Measurements from ENCODE around the gene KIAA1586.
"Not testable (repeated sequence)": the region's sequence is repeated elsewhere in the genome, so short reads cannot be mapped to it uniquely, and the experiment has no call there.

Gene KIAA1586

DNA sequence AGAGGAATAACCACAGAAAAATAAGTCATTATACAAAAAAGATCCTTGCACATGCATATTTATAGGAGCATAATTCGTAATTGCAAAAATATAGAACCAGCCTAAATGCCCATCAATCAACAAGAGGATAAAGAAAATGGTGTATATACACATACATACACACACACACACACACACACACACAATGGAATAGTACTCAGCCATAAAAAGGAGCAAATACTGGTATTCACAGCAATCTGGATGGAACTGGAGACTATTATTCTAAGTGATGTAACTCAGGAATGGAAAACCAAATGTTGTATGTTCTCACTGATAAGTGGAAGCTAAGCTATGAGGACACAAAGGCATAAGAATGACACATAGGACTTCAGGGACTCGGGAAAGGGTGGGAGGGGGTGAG is 1.9 kb upstream of the KIAA1586 start:
- DNase-seq (ENCODE audit: low spot score): no peak

- not testable (repeated sequence) for DNase-seq (ENCODE audit: low spot score)
Measured at GRCh38 chr6:57047257-57047585, 728 bp downstream of the KIAA1586 start.

GRCh38 chr6:57047859-57048258 is 1.4 kb downstream of the KIAA1586 start:
- not testable (repeated sequence) for DNase-seq (ENCODE audit: low spot score)

- no peak for DNase-seq (ENCODE audit: low spot score)
Measured at GRCh38 chr6:57048577-57048976, 2.1 kb downstream of the KIAA1586 start.

GRCh38 chr6:57063847-57064246 is 17.4 kb downstream of the KIAA1586 start:
- DNase-seq (ENCODE audit: low spot score): no peak

GRCh38 chr6:57064809-57065208 is 18.3 kb downstream of the KIAA1586 start:
- no peak for DNase-seq (ENCODE audit: low spot score)

- no peak for DNase-seq (ENCODE audit: low spot score)
Measured at GRCh38 chr6:57068061-57068460, 21.6 kb downstream of the KIAA1586 start.

- no peak for DNase-seq (ENCODE audit: low spot score)
Measured at GRCh38 chr6:57069228-57069627, 22.7 kb downstream of the KIAA1586 start.

GRCh38 chr6:57069920-57070331 is 23.4 kb downstream of the KIAA1586 start:
- no peak for DNase-seq (ENCODE audit: low spot score)

- DNase-seq (ENCODE audit: low spot score): no peak
Measured at GRCh38 chr6:57072108-57072507, 25.6 kb downstream of the KIAA1586 start.

GRCh38 chr6:57074383-57074782 is 27.9 kb downstream of the KIAA1586 start:
- DNase-seq (ENCODE audit: low spot score): no peak

- DNase-seq (ENCODE audit: low spot score): no peak
Measured at GRCh38 chr6:57075092-57075491, 28.6 kb downstream of the KIAA1586 start.

- no peak for DNase-seq (ENCODE audit: low spot score)
Measured at GRCh38 chr6:57078531-57079207, 32.2 kb downstream of the KIAA1586 start.

DNA sequence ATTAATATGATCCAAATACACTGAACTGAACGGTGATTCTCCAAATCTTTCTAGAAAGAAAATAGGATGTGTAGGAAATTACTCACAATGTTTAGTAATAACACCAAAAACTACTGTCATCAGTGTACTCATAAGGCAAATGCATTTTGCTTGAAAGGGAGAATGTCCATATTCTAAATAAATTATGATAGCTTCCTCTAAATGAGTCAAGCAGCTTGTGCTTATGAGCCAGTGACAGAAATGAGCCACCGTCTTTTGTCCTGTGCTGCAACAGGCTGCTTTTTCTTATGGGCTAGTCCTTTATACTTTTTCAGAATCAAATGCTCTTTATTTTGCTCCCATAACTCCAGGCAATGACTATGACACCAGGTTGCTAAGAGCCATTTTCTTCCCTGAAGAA is 39.0 kb downstream of the KIAA1586 start:
- no peak for DNase-seq (ENCODE audit: low spot score)

GRCh38 chr6:57086843-57087242 is 40.4 kb downstream of the KIAA1586 start:
- no peak for DNase-seq (ENCODE audit: low spot score)

- DNase-seq (ENCODE audit: low spot score): no peak
Measured at GRCh38 chr6:57087916-57088315, 41.4 kb downstream of the KIAA1586 start.

GRCh38 chr6:57089265-57089664 is 42.8 kb downstream of the KIAA1586 start:
- DNase-seq (ENCODE audit: low spot score): peak; percentile 6

DNA sequence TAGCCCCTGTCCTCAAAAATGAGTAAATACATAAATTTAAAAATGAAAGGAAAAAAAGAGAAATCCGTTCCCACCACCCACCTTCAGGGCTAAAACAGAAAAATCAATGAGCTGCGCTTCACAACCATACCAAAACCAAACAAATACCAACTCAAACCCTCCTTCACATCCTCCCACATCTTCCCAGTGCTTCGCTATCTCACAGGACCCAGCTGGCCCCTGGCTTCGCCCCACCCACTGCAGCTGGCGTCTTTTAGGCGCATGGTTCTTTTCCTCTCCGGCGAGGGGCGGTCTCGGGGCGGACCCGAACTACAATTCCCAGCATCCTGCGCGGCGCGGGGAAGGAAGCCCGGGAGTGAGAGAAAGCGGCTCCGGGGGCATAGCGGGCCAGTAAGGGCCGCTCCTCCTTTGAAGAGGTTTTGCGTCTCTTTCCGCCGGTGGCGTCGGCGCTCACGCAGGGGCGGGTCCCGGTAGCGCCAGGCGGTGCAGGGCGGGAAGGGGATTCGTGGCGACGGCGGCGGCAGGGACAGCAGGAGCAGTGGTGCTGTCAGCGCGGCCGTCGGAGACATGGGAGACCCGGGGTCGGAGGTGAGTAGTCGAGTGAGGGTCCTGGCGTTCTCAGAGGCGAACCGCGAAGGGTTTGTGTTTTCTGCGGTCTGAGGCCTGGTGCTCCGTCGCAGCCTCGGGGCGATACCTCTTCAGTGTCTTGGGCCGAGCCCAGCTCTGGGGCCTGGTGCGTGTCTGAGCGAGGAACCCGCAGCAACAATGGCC is 43.4 kb downstream of the KIAA1586 start, which contains the start of gene ZNF451:
Gene ZNF451 (plus strand): TSS at position 502 of the 771 bp plus-strand sequence. CDS start 66 bp downstream, at position 568.
- DNase-seq (ENCODE audit: low spot score): peak; percentile 91

GRCh38 chr6:57090458-57091067 is 44.1 kb downstream of the KIAA1586 start:
- DNase-seq (ENCODE audit: low spot score): not testable (repeated sequence)

DNA sequence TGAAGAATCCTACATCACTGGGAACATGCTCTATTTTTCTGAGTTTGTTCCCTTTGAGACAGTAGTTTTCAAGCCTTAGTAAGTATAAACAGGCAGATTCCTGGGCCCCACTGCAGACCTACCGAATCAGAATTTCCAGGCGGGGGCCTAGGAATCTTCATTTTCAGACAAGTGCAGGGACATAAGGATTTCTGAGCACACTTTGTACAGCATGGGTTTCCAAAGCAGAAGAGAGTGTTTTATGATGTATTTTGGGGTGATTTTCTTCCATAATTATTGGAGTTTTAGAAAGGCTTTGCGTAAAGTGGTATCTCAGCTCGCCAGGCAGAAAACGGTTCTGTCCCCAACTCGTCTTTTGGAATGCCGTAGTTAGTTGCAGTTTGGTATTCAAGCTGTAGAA is 44.9 kb downstream of the KIAA1586 start:
- not testable (repeated sequence) for DNase-seq (ENCODE audit: low spot score)

DNA sequence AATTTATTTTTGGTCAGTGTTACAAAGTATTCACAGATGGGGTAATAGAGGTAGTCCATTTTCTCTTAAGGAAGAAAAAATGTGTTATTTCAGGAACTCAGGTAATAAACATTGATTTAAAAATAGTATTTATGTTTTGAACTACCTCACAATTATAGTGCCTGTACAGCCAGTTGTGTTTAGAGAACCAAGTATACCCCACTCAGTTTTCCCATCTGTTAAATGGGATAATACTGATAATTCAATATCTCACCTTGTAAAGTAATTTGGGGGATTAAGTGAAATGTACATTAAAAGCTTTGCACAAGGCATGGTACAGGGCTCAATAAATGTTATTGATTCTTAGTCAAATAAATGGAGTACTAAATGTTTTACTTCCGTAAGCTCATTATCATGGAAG is 48.2 kb downstream of the KIAA1586 start:
- DNase-seq (ENCODE audit: low spot score): no peak

DNA sequence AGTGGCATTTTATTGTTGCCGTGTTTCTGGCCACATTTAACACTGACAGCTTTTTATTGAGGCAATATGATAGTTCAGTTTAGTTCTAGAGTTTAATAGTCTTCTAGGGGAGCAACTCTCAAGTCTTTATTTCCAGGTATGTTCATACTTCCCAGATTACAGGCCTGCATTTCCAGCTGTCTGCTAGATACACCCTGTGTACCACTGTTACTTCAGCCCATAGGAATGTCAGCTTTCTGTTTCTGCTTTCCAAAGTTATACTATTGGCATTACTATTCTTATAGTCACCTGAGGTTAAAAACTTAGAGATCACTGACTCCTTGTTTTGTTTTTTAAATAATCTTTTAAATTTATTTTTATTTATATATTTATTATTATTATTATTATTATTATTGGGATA is 51.1 kb downstream of the KIAA1586 start:
- DNase-seq (ENCODE audit: low spot score): peak; percentile 7

DNA sequence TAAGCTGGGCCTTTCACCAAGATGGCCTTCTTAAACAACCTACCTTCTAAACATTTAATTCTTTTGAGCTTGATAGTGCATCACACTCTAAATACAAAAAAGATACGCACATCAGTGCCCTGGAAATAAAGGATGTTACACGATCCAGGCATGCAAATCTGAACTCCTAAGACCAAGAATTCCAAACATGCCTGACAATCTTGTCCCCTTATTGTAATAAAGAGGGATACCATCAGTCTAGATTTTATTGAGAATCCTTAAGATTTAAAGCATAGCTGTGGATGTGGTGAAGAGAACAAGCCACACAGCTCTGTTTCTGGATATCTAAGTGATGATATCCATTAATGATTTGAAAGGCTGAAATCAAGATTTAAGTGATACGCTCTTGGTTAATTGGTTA is 56.5 kb downstream of the KIAA1586 start:
- no peak for DNase-seq (ENCODE audit: low spot score)

All from hepatic stellate cell (primary cell).